Upper lobe of left lung (tissue), 4 donors: ENCODE measurements around the gene PPP2R2B.

Experiments used
- EP300 ChIP-seq, 4 donors: sonication (generic); formaldehyde crosslinking; IDR thresholded peaks; one replicate each; pipeline ENCODE4 v1.5.1; 2017; ENCODE audit warnings: antibody characterized with exemption in 4 of 4, control low read depth in 2 of 4
- TF ChIP-seq, protein P1 (sequence below), 6 experiments: fragments of 450-650 bp in 4 of 6; fragments of 200-600 bp in 2 of 6; sonication (generic) in 2 of 6; IDR thresholded peaks; one replicate each; pipeline ENCODE4 v1.5.1; 2016 to 2019; ENCODE audit warnings: antibody characterized with exemption in 6 of 6

DNA sequence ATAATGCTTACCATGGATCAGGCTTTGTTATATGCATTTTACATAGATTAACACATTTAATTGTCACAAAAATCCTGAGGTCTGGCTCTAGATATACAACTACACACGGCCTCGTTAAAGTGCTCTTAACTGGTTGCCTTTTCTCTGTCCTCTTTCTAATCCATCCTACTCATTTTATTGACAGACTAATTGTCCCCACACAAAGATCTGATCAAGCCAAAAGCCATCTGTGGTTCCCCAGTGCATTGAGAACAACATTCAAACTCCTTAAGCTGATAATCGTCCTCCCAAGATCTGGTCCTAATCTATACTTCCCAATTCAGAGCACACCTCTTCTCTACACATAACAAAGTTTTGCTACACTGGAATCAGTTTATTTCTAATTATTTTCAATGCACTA is 23.9 kb upstream of the PPP2R2B start:
- TF ChIP-seq, protein P1, sequence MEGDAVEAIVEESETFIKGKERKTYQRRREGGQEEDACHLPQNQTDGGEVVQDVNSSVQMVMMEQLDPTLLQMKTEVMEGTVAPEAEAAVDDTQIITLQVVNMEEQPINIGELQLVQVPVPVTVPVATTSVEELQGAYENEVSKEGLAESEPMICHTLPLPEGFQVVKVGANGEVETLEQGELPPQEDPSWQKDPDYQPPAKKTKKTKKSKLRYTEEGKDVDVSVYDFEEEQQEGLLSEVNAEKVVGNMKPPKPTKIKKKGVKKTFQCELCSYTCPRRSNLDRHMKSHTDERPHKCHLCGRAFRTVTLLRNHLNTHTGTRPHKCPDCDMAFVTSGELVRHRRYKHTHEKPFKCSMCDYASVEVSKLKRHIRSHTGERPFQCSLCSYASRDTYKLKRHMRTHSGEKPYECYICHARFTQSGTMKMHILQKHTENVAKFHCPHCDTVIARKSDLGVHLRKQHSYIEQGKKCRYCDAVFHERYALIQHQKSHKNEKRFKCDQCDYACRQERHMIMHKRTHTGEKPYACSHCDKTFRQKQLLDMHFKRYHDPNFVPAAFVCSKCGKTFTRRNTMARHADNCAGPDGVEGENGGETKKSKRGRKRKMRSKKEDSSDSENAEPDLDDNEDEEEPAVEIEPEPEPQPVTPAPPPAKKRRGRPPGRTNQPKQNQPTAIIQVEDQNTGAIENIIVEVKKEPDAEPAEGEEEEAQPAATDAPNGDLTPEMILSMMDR (IDR thresholded peaks at IDR 0.05) = no peak
- no peak for TF ChIP-seq EP300 (IDR thresholded peaks at IDR 0.05)
